Aorta (tissue), 5 donors: ENCODE results near the gene MUC2. TPM values are rescaled to one million over a fixed set of nuclear protein-coding genes. Genes with fewer than 3 reads are reported as not detected.

Experiments
- ATAC-seq: fragments of 200-7000 bp; cut with Tn5 transposase; one replicate; pipeline ENCODE4 v1.9.1; 2022; ENCODE audit warnings: moderate library complexity; ENCODE audit not compliant: low FRiP score
- DNase-seq, 2 donors: peaks; one replicate each; pipeline ENCODE4 v3.0.0-alpha.2; 2020
- H3K27ac ChIP-seq, 2 donors: one replicate each; pipeline ENCODE4 v1.5.1; 2013; ENCODE audit warnings: low read length in 2 of 2, mild to moderate bottlenecking in 2 of 2, moderate library complexity in 2 of 2, control low read depth in 1 of 2, inconsistent platforms in 1 of 2, low read depth in 1 of 2
- H3K27me3 ChIP-seq, 2 donors: one replicate each; pipeline ENCODE4 v1.6.1; 2013; ENCODE audit warnings: control low read depth in 1 of 2, low read length in 1 of 2, mild to moderate bottlenecking in 1 of 2, moderate library complexity in 1 of 2; ENCODE audit not compliant: insufficient read depth in 2 of 2, control insufficient read depth in 1 of 2
- H3K36me3 ChIP-seq, 2 donors: one replicate each; pipeline ENCODE4 v1.6.1; 2013; ENCODE audit warnings: control low read depth in 1 of 2, low read length in 1 of 2, mild to moderate bottlenecking in 1 of 2; ENCODE audit not compliant: insufficient read depth in 2 of 2, control insufficient read depth in 1 of 2
- H3K4me1 ChIP-seq, 2 donors: one replicate each; pipeline ENCODE4 v1.6.1; 2013; ENCODE audit warnings: low read length in 2 of 2, control low read depth in 1 of 2, mild to moderate bottlenecking in 1 of 2, moderate library complexity in 1 of 2; ENCODE audit not compliant: insufficient read depth in 2 of 2, control insufficient read depth in 1 of 2
- H3K4me3 ChIP-seq, 2 donors: one replicate each; pipeline ENCODE4 v1.5.1; 2013; ENCODE audit warnings: low read length in 2 of 2, control low read depth in 1 of 2, mild to moderate bottlenecking in 1 of 2
- H3K9me3 ChIP-seq: one replicate; pipeline ENCODE4 v1.6.1; 2013; ENCODE audit warnings: mild to moderate bottlenecking, low read length; ENCODE audit not compliant: control insufficient read depth
- WGBS, 2 donors: extraction: QIAGEN DNeasy Blood & Tissue Kit; methylation state at CpG; one replicate each; pipeline ENCODE4 v1.1.7; 2013; 5-methylcytosine and 5-hydroxymethylcytosine counted together
- intact Hi-C, 2 donors: fragments of 100-400 bp; cut with DNase I; formaldehyde crosslinking; loops; one replicate each; pipeline versions ENCODE4 v1.14.2 to v1.15.0; 2022
- polyA plus RNA-seq, 2 donors: library from polyadenylated mRNA; stranded (reverse); fragments of 200-250 nt; gene quantifications; one replicate each; pipeline ENCODE4 v1.2.3, GENCODE V29; 2013
- total RNA-seq, 2 donors: library from RNA; stranded (reverse); fragmentation: NEBNext Ultra II Directional; extraction: Animal tissue kit (Norgen Biotek cat#: 25700); gene quantifications; one replicate each; pipeline ENCODE4 v1.2.1, GENCODE V29; 2021
- donor health status: healthy with polysubstance abuse.
- donor health status: Bipolar disorder and iron deficiency.
- donor health status: DM: no; HTN: no; CAD: no.
- donor health status: DM: no; HTN: no; CAD: no.
- donor health status: DM: yes; HTN: yes; CAD: no.

MUC2 gene
- total and polyA plus RNA-seq, 4 donors: 0.06 to 11.8 (median 0.09) TPM

- intact Hi-C loops: no loop called here
- 44 to 57% methylated on average over 16 of the region's 16 CpGs for WGBS, 2 donors
These were observed 45.0 kb upstream of the MUC2 start for GRCh38 chr11:1029654-1030053.

GRCh38 chr11:1030086-1030485, 44.6 kb upstream of the MUC2 start:
- Histone ChIP-seq H3K27me3 (no peaks in the 10 kb centered on the region), H3K4me3 (no peak overlapping the region), H3K4me1 (no peaks in the 10 kb centered on the region), H3K36me3 (no peaks in the 10 kb centered on the region), H3K27ac (no peak overlapping the region), H3K9me3 (no peaks in the 10 kb centered on the region)
- DNase-seq (no peak), ATAC-seq (no peak)
- WGBS, 2 donors: 72 to 79% methylated on average over 16 of the region's 16 CpGs
- intact Hi-C loops: no loop called here

More at GRCh38 chr11:1029654-1030053, 45.0 kb upstream of the MUC2 start:
- Histone ChIP-seq H3K27me3 (no peaks in the 10 kb centered on the region), H3K4me3 (no peak overlapping the region), H3K9me3 (no peaks in the 10 kb centered on the region), H3K27ac (no peak overlapping the region), H3K36me3 (no peaks in the 10 kb centered on the region), H3K4me1 (no peaks in the 10 kb centered on the region)
- ATAC-seq: no peak
- DNase-seq: no peak

GRCh38 chr11:1030556-1030955, 44.1 kb upstream of the MUC2 start:
- Histone ChIP-seq H3K36me3 (no peaks in the 10 kb centered on the region), H3K9me3 (no peaks in the 10 kb centered on the region), H3K27ac (no peak overlapping the region), H3K4me1 (no peaks in the 10 kb centered on the region), H3K4me3 (no peak overlapping the region), H3K27me3 (no peaks in the 10 kb centered on the region)
- ATAC-seq: no peak
- no peak for DNase-seq
- intact Hi-C loops: no loop called here
- WGBS, 2 donors: 71 to 72% methylated on average over 20 of the region's 20 CpGs

- H3K4me1 ChIP-seq: no peaks in the 10 kb centered on the region
- intact Hi-C loops: no loop called here
- no peaks in the 10 kb centered on the region for H3K36me3 ChIP-seq
- no peaks in the 10 kb centered on the region for H3K9me3 ChIP-seq
- no peak for DNase-seq
- no peak overlapping the region for H3K27ac ChIP-seq
- no peak for ATAC-seq
- H3K27me3 ChIP-seq: no peaks in the 10 kb centered on the region
- WGBS, 2 donors: 88 to 90% methylated on average over 26 to 30 of the region's 30 CpGs
- no peak overlapping the region for H3K4me3 ChIP-seq
These were observed 43.4 kb upstream of the MUC2 start for GRCh38 chr11:1031121-1031899.

GRCh38 chr11:1032310-1032891, 42.3 kb upstream of the MUC2 start:
- no peaks in the 10 kb centered on the region for H3K27me3 ChIP-seq
- intact Hi-C loops: no loop called here
- H3K27ac ChIP-seq: no peak overlapping the region
- no peaks in the 10 kb centered on the region for H3K36me3 ChIP-seq
- H3K4me1 ChIP-seq: no peaks in the 10 kb centered on the region
- no peaks in the 10 kb centered on the region for H3K9me3 ChIP-seq
- 97% methylated on average over 12 of the region's 12 CpGs for WGBS, 2 donors
- ATAC-seq (no peak), DNase-seq (no peak)
- no peak overlapping the region for H3K4me3 ChIP-seq

- no peaks in the 10 kb centered on the region for H3K9me3 ChIP-seq
- H3K27ac ChIP-seq: no peak overlapping the region
- DNase-seq (no peak), ATAC-seq (no peak)
- H3K27me3 ChIP-seq: no peaks in the 10 kb centered on the region
- H3K4me1 ChIP-seq: no peaks in the 10 kb centered on the region
- H3K4me3 ChIP-seq: no peak overlapping the region
- no peaks in the 10 kb centered on the region for H3K36me3 ChIP-seq
- intact Hi-C loops: no loop called here
- 64 to 68% methylated on average over 34 to 38 of the region's 38 CpGs for WGBS, 2 donors
These were observed 41.5 kb upstream of the MUC2 start for GRCh38 chr11:1033016-1033798.

- 6 to 10% methylated on average over 8 of the region's 8 CpGs for WGBS, 2 donors
- Histone ChIP-seq H3K36me3 (no peaks in the 10 kb centered on the region), H3K4me1 (no peaks in the 10 kb centered on the region), H3K27ac (no peak overlapping the region), H3K9me3 (no peaks in the 10 kb centered on the region), H3K27me3 (no peaks in the 10 kb centered on the region), H3K4me3 (no peak overlapping the region)
- ATAC-seq (no peak), DNase-seq (no peak)
- intact Hi-C loops: no loop called here
These were observed 40.7 kb upstream of the MUC2 start for GRCh38 chr11:1034001-1034400.

- intact Hi-C loops: no loop called here
- DNase-seq (no peak), ATAC-seq (no peak)
- 21 to 34% methylated on average over 35 to 39 of the region's 39 CpGs for WGBS, 2 donors
- Histone ChIP-seq H3K27me3 (no peaks in the 10 kb centered on the region), H3K9me3 (no peaks in the 10 kb centered on the region), H3K27ac (no peak overlapping the region), H3K4me3 (no peak overlapping the region), H3K36me3 (no peaks in the 10 kb centered on the region), H3K4me1 (no peaks in the 10 kb centered on the region)
These were observed 40.0 kb upstream of the MUC2 start for GRCh38 chr11:1034456-1035295.
